Activated naive CD4-positive, alpha-beta T cell treated with anti-CD3 and anti-CD28 coated beads for 36 hours (primary cell): ENCODE data around the gene DDR2. TPM values are rescaled to one million over a fixed set of nuclear protein-coding genes. Genes with fewer than 3 reads are reported as not detected.

ENCODE experiments used
- CTCF ChIA-PET: fragments of 350-600 bp; sonication (Branson Sonifier 250); formaldehyde crosslinking; loops from one replicate; lab custom pipeline; 2021; ENCODE audit warnings: antibody characterized with exemption; lab: Charles Lee
- DNase-seq: peaks from one replicate; pipeline ENCODE4 v3.0.0-alpha.2; 2020
- H3K27ac Mint-ChIP-seq: one replicate; pipeline ENCODE4 v1.8.0; 2021; ENCODE audit warnings: mild to moderate bottlenecking, mixed read lengths
- H3K27me3 Mint-ChIP-seq: one replicate; pipeline ENCODE4 v1.8.0; 2021; ENCODE audit warnings: low read depth, mixed read lengths
- H3K36me3 Mint-ChIP-seq: one replicate; pipeline ENCODE4 v1.8.0; 2021; ENCODE audit warnings: low read depth, mixed read lengths
- H3K4me1 Mint-ChIP-seq: one replicate; pipeline ENCODE4 v1.8.0; 2021; ENCODE audit warnings: low read depth, mixed read lengths
- H3K4me3 Mint-ChIP-seq: one replicate; pipeline ENCODE4 v1.8.0; 2021; ENCODE audit warnings: mild to moderate bottlenecking, moderate library complexity, mixed read lengths
- H3K9me3 Mint-ChIP-seq: one replicate; pipeline ENCODE4 v1.8.0; 2021; ENCODE audit warnings: mixed read lengths
- intact Hi-C: fragments of 100-400 bp; cut with micrococcal nuclease; formaldehyde crosslinking; loops from one replicate; pipeline ENCODE4 v1.15.1; 2023
- total RNA-seq, 2 experiments: library from RNA; stranded (reverse); gene quantifications; one replicate each; pipeline ENCODE4 v1.2.3, GENCODE V29; 2021

The DDR2 gene
- total RNA-seq, 2 experiments from 2014 or later, result 0.26 to 0.40 TPM

DNA sequence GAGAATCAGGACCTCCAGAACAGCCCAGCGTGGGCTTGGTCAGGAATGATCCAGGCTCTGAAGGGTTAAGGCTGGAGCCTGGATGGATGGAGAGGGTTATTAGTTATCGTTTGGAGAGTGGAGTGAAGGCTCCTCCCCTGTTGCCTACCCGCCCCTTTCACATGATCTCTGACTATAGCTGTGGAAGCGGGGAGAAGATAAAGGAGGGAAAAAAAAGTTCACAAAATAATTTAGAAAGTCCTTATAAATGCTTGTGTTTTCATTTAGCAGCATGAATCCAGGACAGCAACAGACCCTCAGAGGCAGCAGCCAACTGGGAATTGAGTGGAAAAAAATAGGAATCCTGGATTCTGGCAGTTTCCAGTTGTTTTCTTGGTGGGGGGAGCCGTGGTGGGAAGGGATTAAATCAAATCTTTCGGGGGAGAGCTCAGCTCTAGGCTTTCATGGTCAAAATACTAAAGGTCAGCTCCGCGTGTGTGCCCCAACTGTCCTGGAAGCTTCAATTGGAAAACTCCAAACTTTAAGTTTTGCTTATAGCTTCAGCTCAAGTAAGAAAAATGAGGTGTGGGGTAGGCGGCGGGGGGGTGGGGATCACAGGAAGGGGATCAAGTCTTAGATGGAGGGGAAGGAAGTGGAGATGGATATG, 595 bp upstream of the DDR2 start:
- CTCF ChIA-PET, result interaction anchor here (0.6 to 0.7 kb wide), 2 partner anchors 65 to 581 kb away, joined by 3 read pairs; no protein-coding TSS in a partner anchor
- intact Hi-C loops, result no loop called here

DNA sequence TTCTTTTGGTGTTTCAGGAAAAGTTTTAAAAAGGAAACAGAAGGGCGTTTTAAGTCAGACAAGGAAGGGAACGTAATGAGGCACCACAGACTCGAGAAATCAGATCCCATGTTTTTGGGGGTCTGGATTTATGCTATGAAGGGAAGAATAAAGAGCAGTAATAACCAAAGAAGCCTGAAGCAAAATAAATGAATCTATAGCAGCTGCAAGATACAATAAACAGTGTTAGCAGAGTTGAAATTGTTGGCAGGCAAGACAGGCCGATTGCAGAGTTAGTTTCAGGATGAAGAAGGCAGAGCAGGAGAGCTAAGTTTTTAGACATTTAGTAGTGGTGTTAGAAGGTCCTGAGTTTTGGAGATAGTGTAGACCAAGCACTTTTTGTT, 425 bp downstream of the DDR2 start:
- no peak overlapping the region for H3K4me3 Mint-ChIP-seq
- CTCF ChIA-PET, result no interaction called here
- DNase-seq, result no peak
- no peaks in the 10 kb centered on the region for H3K9me3 Mint-ChIP-seq
- no peaks in the 10 kb centered on the region for H3K4me1 Mint-ChIP-seq
- H3K36me3 Mint-ChIP-seq, result no peaks in the 10 kb centered on the region
- intact Hi-C loops, result no loop called here
- no peak overlapping the region for H3K27ac Mint-ChIP-seq
- peaks cover 3% of the 10 kb centered on the region for H3K27me3 Mint-ChIP-seq

More for the DNA sequence above, 595 bp upstream of the DDR2 start:
- DNase-seq, result no peak
- H3K27ac Mint-ChIP-seq, result no peak overlapping the region
- no peaks in the 10 kb centered on the region for H3K36me3 Mint-ChIP-seq
- H3K27me3 Mint-ChIP-seq, result peaks cover 3% of the 10 kb centered on the region
- no peak overlapping the region for H3K4me3 Mint-ChIP-seq
- no peaks in the 10 kb centered on the region for H3K9me3 Mint-ChIP-seq
- no peaks in the 10 kb centered on the region for H3K4me1 Mint-ChIP-seq

DNA sequence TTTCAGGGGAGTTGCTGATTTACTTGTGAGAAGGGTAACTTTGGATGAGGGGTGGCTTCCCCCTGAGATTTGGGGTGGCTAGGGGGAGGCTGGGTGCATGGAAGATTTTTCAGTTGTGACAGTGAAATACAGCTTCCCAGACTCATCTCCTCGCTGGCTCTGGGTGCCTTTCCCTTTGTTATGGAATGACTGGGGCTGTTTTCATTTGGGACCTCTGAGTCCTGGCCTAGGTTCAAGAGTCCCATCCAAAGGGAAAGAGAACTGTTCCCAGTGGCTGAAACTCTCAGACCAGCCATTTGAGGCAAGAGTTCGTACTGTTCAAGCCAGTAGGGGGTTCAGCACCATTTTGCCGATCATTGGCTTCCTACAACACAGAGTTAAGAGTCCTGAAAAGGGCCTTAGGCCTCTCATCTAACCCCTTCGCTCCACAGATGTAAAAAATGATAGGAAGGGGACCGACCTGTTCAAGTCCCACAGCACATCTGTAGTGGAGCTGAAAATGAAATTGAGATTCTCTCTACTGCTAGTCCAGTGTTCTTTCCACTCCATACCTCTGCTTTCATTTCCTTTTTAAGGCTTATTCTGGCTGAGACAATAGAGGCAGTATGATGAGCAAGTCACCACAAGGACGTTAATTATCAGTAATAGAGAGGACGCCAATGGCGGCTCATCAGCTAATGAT, 958 bp downstream of the DDR2 start:
- no peaks in the 10 kb centered on the region for H3K36me3 Mint-ChIP-seq
- no peak overlapping the region for H3K27ac Mint-ChIP-seq
- CTCF ChIA-PET, result no interaction called here
- H3K4me1 Mint-ChIP-seq, result no peaks in the 10 kb centered on the region
- H3K4me3 Mint-ChIP-seq, result no peak overlapping the region
- no peak for DNase-seq
- no peaks in the 10 kb centered on the region for H3K9me3 Mint-ChIP-seq
- intact Hi-C loops, result no loop called here
- peaks cover 3% of the 10 kb centered on the region for H3K27me3 Mint-ChIP-seq

DNA sequence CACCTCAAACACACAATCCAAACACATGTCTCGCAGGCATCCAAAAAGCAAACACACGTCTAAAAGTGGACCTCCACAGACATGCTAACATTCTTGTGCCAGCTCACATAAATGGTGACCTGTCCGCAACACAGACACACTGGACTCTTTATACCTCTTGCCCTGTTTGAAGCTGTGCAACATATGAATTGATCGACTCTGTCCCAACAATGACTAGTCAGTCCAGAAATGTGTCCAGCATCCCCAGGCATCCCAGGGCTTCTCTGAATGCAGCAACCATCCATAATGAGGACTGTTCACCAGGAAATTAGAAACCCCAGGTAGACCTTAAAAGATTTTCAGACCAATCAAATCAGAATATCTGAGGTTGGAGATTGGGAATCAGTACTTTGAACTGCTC, 3.2 kb downstream of the DDR2 start:
- Mint-ChIP-seq H3K27me3 (no peaks in the 10 kb centered on the region), H3K36me3 (no peaks in the 10 kb centered on the region), H3K27ac (no peak overlapping the region), H3K9me3 (no peaks in the 10 kb centered on the region), H3K4me1 (no peaks in the 10 kb centered on the region), H3K4me3 (no peak overlapping the region)
- no peak for DNase-seq
- CTCF ChIA-PET, result interaction anchor here (0.6 kb wide), 1 partner anchor 144 kb away, joined by 5 read pairs; no protein-coding TSS in a partner anchor
- intact Hi-C loops, result no loop called here

DNA sequence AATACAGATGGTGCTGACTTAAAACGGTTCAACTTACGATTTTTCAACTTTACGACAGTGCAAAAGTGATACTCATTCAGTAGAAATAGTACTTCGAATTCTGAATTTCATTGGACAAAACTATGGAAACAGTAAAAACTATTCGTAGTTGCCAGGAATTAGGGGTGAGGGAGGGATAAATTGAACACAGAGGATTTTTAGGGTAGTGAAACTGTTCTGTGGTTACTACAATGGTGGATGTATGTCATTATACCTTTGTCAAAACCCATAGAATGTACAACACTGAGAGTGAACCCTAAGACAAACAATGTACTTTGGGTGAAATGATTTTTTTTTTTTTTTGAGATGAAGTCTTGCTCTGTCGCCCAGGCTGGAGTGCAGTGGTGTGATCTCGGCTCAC, 7.5 kb downstream of the DDR2 start:
- CTCF ChIA-PET, result no interaction called here
- Mint-ChIP-seq H3K36me3 (no peaks in the 10 kb centered on the region), H3K9me3 (no peaks in the 10 kb centered on the region), H3K27me3 (no peaks in the 10 kb centered on the region), H3K4me3 (no peak overlapping the region), H3K4me1 (no peaks in the 10 kb centered on the region), H3K27ac (no peak overlapping the region)
- intact Hi-C loops, result no loop called here
- DNase-seq, result no peak

DNA sequence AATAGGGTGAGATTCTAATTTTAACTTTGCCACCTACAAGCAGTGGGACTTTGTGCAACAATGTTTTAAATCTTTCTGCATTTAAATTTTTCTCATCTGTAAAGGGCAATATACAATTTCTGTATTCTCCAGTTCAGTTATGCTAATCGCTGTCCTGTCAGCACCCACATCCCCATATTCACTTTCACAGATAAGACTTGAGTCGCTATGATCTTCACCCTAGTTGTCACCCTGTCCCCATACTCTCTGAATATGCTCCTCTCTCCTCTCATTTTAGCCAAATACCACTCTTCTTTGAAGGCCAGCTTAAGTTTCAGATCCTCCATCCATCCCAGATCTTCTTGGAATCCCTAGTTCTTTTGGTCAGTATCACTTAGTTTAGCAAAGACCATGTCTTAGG, 8.8 kb downstream of the DDR2 start:
- Mint-ChIP-seq H3K4me3 (no peak overlapping the region), H3K27me3 (no peaks in the 10 kb centered on the region), H3K27ac (no peak overlapping the region), H3K4me1 (no peaks in the 10 kb centered on the region), H3K9me3 (no peaks in the 10 kb centered on the region), H3K36me3 (no peaks in the 10 kb centered on the region)
- intact Hi-C loops, result no loop called here
- DNase-seq, result no peak
- CTCF ChIA-PET, result interaction anchor here (0.6 to 1.3 kb wide), 2 partner anchors 12 to 212 kb away, joined by 3 read pairs; no protein-coding TSS in a partner anchor

DNA sequence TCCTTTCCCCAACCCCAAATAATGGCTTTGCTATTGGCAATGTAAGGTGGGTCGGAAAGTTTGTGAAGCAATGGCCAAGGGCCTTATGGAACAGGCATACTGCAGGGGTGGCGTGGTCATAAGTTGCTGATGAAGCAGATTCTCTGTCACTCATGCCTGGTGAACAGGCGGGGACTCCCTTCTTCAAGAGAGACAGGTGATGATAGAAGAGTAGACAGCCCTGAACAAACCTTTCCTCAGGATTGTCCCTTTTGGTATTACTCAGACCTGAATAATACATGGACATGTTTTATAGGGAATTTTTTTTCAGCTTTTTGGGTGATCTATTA, 12.7 kb downstream of the DDR2 start:
- peaks cover 9% of the 10 kb centered on the region for H3K27me3 Mint-ChIP-seq
- no peak for DNase-seq
- CTCF ChIA-PET, result no interaction called here
- no peak overlapping the region for H3K4me3 Mint-ChIP-seq
- no peaks in the 10 kb centered on the region for H3K4me1 Mint-ChIP-seq
- H3K27ac Mint-ChIP-seq, result no peak overlapping the region
- intact Hi-C loops, result no loop called here
- no peaks in the 10 kb centered on the region for H3K9me3 Mint-ChIP-seq
- no peaks in the 10 kb centered on the region for H3K36me3 Mint-ChIP-seq

DNA sequence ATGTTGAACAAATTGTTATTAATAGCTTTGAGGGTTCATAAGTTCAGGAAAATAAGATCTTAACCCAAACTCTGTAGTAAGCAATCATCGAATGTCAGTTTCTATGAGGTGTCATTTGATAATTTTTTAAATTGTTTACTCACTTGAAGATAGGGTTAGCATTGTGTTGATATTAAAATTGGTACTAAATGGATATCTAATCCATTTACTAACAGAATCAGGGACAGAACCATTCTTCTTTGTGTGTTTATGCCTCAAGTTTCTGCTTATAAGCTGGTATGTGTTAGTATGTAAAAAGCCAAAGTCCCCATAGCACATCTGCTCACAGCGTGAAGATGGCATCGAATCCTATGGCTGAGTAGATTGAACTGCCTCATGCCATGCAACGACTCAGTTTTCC, 13.4 kb downstream of the DDR2 start:
- Mint-ChIP-seq H3K36me3 (no peaks in the 10 kb centered on the region), H3K27me3 (peaks cover 9% of the 10 kb centered on the region), H3K9me3 (no peaks in the 10 kb centered on the region), H3K4me1 (no peaks in the 10 kb centered on the region), H3K27ac (no peak overlapping the region), H3K4me3 (no peak overlapping the region)
- no peak for DNase-seq
- CTCF ChIA-PET, result no interaction called here
- intact Hi-C loops, result no loop called here

DNA sequence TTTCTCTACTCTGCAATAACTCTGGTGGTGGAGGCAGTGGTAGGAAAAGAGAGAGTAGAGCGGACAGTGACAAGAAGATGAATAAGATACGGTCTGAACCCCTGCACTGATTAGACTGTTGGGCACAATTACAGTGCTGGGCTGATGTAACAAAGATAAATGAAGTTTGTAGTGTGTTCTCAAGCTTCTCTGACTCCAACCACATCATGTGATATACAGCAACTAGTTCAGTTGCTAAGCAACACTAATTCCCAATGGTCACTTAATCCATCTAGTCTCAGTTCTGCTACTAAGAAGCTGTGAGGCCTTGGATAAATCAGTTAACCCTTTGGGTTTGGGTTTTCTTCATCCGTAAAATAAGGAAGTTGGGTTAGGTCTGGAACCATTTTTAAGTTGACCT, 17.3 kb downstream of the DDR2 start:
- DNase-seq, result no peak
- H3K4me3 Mint-ChIP-seq, result no peak overlapping the region
- no peaks in the 10 kb centered on the region for H3K4me1 Mint-ChIP-seq
- H3K9me3 Mint-ChIP-seq, result no peaks in the 10 kb centered on the region
- CTCF ChIA-PET, result no interaction called here
- H3K27ac Mint-ChIP-seq, result no peak overlapping the region
- peaks cover 9% of the 10 kb centered on the region for H3K27me3 Mint-ChIP-seq
- intact Hi-C loops, result no loop called here
- H3K36me3 Mint-ChIP-seq, result no peaks in the 10 kb centered on the region

DNA sequence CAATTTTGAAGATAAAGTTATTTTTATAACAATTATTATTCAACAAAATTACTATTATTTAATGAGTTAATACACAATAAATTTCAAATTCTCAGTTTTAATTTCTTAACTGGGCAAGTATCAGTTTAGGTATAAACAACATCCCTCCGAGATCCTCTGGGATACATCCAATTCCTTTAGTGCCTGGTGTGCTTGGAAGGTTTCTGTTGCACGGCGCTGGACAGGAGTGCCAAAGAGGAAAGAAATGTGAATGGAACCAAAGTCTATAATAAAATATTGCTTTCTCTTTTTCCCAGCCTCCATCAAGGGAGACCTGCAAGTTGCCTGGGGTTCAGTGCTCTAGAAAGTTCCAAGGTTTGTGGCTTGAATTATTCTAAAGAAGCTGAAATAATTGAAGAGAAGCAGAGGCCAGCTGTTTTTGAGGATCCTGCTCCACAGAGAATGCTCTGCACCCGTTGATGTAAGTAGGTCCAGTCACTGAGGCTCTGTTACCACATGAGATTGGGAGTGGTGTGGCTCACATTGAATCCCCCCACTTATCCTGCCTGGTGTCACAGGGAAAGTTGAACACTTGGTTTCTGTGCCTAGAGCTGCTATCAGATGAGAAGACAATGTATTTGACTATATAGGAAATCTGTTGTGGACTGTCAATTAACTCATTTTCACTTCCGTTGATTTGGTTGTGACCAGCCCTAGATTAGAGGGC, 22.8 kb downstream of the DDR2 start:
- no peak overlapping the region for H3K4me3 Mint-ChIP-seq
- no peaks in the 10 kb centered on the region for H3K27me3 Mint-ChIP-seq
- no peak overlapping the region for H3K27ac Mint-ChIP-seq
- CTCF ChIA-PET, result no interaction called here
- no peaks in the 10 kb centered on the region for H3K4me1 Mint-ChIP-seq
- intact Hi-C loops, result no loop called here
- DNase-seq, result no peak
- no peaks in the 10 kb centered on the region for H3K9me3 Mint-ChIP-seq
- H3K36me3 Mint-ChIP-seq, result no peaks in the 10 kb centered on the region

DNA sequence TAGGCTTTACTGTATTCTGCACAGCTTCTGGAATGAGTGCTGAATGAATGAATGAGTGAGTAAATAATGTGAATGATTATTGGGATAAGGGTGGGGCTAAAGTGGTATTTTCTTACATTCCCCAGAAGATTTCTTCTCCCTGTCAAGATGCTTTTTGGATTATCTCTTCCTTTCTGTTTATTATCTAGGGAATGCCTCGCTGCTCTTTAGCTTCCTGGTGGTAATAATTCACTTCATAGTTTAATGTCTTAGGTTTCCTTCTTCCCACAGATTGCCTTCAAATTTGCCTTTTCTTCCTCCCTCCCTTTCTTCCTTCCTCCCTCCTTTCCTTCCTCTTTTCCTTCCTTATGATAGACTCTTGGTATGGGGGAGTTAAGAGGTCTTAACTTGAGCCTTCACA, 24.0 kb downstream of the DDR2 start:
- Mint-ChIP-seq H3K27me3 (no peaks in the 10 kb centered on the region), H3K9me3 (no peaks in the 10 kb centered on the region), H3K4me3 (no peak overlapping the region), H3K4me1 (no peaks in the 10 kb centered on the region), H3K36me3 (no peaks in the 10 kb centered on the region), H3K27ac (no peak overlapping the region)
- intact Hi-C loops, result no loop called here
- DNase-seq, result no peak
- CTCF ChIA-PET, result no interaction called here

DNA sequence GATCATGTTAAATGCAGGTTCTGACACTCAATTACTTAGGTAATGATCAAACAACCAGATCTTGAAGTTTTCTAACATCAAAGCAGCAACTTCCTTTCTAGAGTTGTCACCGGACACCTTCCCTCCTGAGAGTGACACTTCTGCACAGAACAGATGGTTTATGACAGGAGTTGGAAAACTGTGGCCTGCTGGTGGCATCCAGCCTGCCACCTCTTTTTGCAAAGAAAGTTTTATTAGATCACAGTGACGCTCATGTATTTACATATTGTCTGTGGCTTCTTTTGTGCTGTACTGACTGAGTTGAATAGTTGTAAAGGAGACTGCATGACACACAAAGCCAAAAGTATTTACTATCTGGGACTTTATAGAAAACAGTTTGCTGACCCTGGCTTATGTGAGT, 28.3 kb downstream of the DDR2 start:
- Mint-ChIP-seq H3K9me3 (no peaks in the 10 kb centered on the region), H3K27ac (no peak overlapping the region), H3K36me3 (no peaks in the 10 kb centered on the region), H3K4me3 (no peak overlapping the region), H3K4me1 (no peaks in the 10 kb centered on the region), H3K27me3 (no peaks in the 10 kb centered on the region)
- CTCF ChIA-PET, result interaction anchor here (2.3 kb wide), 1 partner anchor 48 kb away, joined by 8 read pairs; no protein-coding TSS in a partner anchor
- intact Hi-C loops, result no loop called here
- DNase-seq, result no peak

DNA sequence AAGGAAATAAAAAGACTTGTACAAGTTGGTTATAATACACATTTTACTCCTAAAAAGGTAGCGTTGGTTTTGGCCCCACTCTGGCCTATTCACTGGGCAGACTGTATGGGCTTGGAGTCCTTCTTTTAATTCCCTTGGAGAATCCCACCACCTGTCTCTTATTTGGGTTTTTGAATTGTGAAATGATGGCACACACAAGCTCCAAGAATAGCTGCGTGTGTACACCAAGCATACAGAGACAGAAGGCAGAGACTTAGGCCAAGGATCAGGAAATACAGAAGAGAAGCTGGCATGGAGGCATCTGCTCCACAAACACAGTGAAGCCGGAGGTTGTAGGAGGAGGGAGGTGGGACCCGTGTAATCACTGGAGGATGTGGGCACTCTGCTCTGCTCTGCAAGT, 29.1 kb downstream of the DDR2 start:
- CTCF ChIA-PET, result interaction anchor here (2.3 kb wide), 1 partner anchor 48 kb away, joined by 8 read pairs; no protein-coding TSS in a partner anchor
- Mint-ChIP-seq H3K9me3 (no peaks in the 10 kb centered on the region), H3K27me3 (no peaks in the 10 kb centered on the region), H3K27ac (no peak overlapping the region), H3K4me3 (no peak overlapping the region), H3K4me1 (no peaks in the 10 kb centered on the region), H3K36me3 (no peaks in the 10 kb centered on the region)
- no peak for DNase-seq
- intact Hi-C loops, result no loop called here
